Nephron (organoid): ENCODE measurements around the gene CD48.
"Not testable (repeated sequence)": the region's sequence is repeated elsewhere in the genome, so short reads cannot be mapped to it uniquely, and the experiment has no call there.

Source experiments
- H3K27ac Mint-ChIP-seq, 3 experiments: 2 replicates each; pipeline ENCODE4 v1.8.0; 2020; ENCODE audit warnings: mixed read lengths in 3 of 3, mild to moderate bottlenecking in 2 of 3, moderate library complexity in 1 of 3
- H3K27me3 Mint-ChIP-seq: 2 replicates; pipeline ENCODE4 v1.8.0; 2021; ENCODE audit warnings: low read depth, mild to moderate bottlenecking, moderate library complexity, mixed read lengths
- H3K36me3 Mint-ChIP-seq: 2 replicates; pipeline ENCODE4 v1.8.0; 2020; ENCODE audit warnings: low read depth, mixed read lengths
- H3K4me1 Mint-ChIP-seq: 2 replicates; pipeline ENCODE4 v1.8.0; 2020; ENCODE audit warnings: mixed read lengths
- H3K4me3 Mint-ChIP-seq, 3 experiments: 2 replicates each; pipeline ENCODE4 v1.8.0; 2020; ENCODE audit warnings: mild to moderate bottlenecking in 3 of 3, mixed read lengths in 3 of 3, moderate library complexity in 2 of 3
- H3K9me3 Mint-ChIP-seq: 2 replicates; pipeline ENCODE4 v1.8.0; 2020; ENCODE audit warnings: mixed read lengths
- CTCF ChIP-seq, 3 experiments: fragments of 200-600 bp; sonication (generic); IDR thresholded peaks; one replicate each; pipeline ENCODE4 v1.5.0; 2021; ENCODE audit warnings: antibody characterized with exemption in 3 of 3; ENCODE audit not compliant: unreplicated experiment in 3 of 3

CD48 gene

DNA sequence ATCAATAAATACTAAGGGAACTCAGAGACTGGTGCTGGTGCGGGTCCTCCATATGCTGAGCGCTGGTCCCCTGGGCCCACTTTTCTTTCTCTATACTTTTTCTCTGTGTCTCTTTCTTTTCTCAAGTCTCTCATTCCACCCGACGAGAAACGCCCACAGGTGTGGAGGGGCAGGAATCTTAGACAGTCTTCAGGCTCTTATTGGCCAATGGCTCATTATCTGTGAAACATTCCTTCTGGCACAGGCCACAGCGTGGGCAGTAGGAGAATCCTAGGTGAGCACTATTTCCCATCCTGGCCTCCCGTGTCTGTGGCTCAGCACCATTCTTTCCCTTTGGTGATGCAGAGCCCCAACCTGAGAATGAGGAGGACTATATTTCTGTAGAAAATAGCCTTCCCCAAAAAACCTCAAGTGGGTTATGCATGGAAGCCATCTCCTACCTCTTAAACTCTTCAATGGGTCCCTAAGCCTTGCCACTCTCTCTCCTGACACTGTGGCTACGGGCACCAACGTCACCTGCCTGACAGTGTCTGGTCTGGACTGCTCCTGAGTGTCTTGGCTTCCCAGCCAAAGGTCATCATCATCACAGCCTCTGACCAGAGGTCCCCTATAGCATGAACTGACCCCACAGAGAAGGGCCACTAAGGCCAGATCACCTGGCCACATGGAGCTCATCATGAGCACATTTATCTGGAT, 58.5 kb downstream of the CD48 start:
- Mint-ChIP-seq H3K27me3 (no peaks in the 10 kb centered on the region), H3K9me3 (no peaks in the 10 kb centered on the region), H3K36me3 (no peaks in the 10 kb centered on the region), H3K27ac (no peak overlapping the region), H3K4me1 (peaks cover 12% of the 10 kb centered on the region), H3K4me3 (no peak overlapping the region)
- TF ChIP-seq CTCF (IDR thresholded peaks at IDR 0.05; ENCODE audit: unreplicated experiment in 3 of 3): no peak

DNA sequence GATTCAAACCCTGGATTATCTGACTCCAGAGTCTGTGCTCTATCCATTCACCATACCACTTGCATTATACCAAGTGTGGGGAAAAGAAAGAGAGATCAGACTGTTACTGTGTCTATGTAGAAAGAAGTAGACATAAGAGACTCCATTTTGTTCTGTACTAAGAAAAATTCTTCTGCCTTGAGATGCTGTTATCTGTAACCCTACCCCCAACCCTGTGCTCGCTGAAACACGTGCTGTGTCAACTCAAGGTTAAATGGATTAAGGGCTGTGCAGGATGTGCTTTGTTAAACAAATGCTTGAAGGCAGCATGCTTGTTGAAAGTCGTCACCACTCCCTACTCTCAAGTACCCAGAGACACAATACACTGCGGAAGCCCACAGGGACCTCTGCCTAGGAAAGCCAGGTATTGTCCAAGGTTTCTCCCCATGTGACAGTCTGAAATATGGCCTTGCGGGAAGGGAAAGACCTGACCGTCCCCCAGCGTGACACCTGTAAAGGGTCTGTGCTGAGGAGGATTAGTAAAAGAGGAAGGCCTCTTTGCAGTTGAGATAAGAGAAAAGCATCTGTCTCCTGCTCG, 59.5 kb downstream of the CD48 start:
- not testable (repeated sequence) for H3K27me3 Mint-ChIP-seq, H3K9me3 Mint-ChIP-seq, H3K27ac Mint-ChIP-seq, H3K4me3 Mint-ChIP-seq, H3K36me3 Mint-ChIP-seq
- peaks cover 12% of the 10 kb centered on the region for H3K4me1 Mint-ChIP-seq

- Mint-ChIP-seq H3K4me1 (peaks cover 12% of the 10 kb centered on the region), H3K27ac (no peak overlapping the region), H3K9me3 (no peaks in the 10 kb centered on the region), H3K4me3 (no peak overlapping the region), H3K36me3 (no peaks in the 10 kb centered on the region), H3K27me3 (no peaks in the 10 kb centered on the region)
- no peak for TF ChIP-seq CTCF (IDR thresholded peaks at IDR 0.05; ENCODE audit: unreplicated experiment in 3 of 3)
Observed at GRCh38 chr1:160651433-160652064, 60.1 kb downstream of the CD48 start.

DNA sequence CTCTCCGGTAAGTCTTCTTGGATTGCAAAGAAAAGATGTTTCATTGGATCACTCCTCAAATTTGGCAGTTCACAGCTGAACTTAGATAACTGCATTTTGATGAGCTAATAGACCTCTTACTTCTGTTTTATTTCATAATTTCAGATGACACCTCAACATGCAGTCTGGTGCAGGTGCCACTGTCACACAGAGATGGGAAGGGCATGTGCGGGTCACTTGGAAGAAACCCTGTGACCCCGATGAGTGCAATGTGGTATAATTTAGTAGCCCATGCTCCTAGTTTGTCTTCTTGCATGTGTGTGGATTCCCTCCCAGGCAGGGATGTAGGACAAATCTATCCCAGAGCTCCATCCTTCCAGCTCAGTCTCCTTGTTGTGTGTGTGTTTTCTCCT, 64.3 kb downstream of the CD48 start:
- Mint-ChIP-seq H3K9me3 (no peaks in the 10 kb centered on the region), H3K4me3 (no peak overlapping the region), H3K27me3 (peaks cover 12% of the 10 kb centered on the region), H3K4me1 (peaks cover 8% of the 10 kb centered on the region), H3K27ac (no peak overlapping the region), H3K36me3 (no peaks in the 10 kb centered on the region)
- TF ChIP-seq CTCF (IDR thresholded peaks at IDR 0.05; ENCODE audit: unreplicated experiment in 3 of 3): no peak

DNA sequence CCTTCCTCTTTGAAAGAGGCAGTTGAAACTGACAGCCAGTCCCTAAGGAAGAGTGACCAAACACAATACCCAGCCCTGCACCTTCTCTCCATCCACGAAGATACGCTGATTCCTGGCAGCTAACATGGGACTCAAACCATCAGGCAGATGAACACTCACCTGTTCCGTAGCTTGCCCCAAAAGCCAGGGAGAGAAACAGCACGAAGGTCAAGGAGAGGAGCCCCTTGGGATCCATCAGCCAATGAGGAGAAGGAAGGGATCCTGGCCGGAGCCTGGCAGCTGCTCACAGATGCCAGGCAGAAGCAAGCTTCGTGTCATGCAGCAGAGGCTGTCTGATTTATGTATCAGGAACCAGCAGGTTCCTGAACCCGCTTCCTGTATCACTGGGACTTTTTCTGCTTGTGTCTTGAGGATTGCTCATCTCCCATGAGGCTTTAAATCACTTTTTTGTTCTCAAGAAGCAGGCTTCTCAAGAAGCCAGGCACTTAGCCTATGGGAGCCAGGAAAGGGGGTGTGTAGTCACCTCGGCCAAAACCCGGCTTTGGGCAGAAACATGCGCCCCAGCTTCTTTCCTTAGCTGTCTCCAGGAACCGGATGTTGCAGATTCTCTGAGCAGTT, 64.8 kb downstream of the CD48 start, which contains the start of gene SLAMF1:
Gene SLAMF1, minus strand, starts transcription at position 334 of the 618 bp plus-strand sequence. Its CDS starts 99 bp downstream, at position 235.
- Mint-ChIP-seq H3K36me3 (no peaks in the 10 kb centered on the region), H3K4me3 (no peak within 1 kb of the TSS), H3K27ac (no peak within 1 kb of the TSS), H3K27me3 (peaks cover 12% of the 10 kb centered on the region), H3K9me3 (no peaks in the 10 kb centered on the region), H3K4me1 (peaks cover 3% of the 10 kb centered on the region)
- TF ChIP-seq CTCF (IDR thresholded peaks at IDR 0.05; ENCODE audit: unreplicated experiment in 3 of 3): no peak

- Mint-ChIP-seq H3K9me3 (no peaks in the 10 kb centered on the region), H3K36me3 (no peaks in the 10 kb centered on the region), H3K27ac (no peak overlapping the region), H3K27me3 (peaks cover 12% of the 10 kb centered on the region), H3K4me1 (no peaks in the 10 kb centered on the region), H3K4me3 (no peak overlapping the region)
- TF ChIP-seq CTCF (IDR thresholded peaks at IDR 0.05; ENCODE audit: unreplicated experiment in 3 of 3): no peak
Observed at GRCh38 chr1:160646180-160646579, 65.4 kb downstream of the CD48 start.
